Measurements from ENCODE around the gene MSANTD2. TPM values are rescaled to one million over a fixed set of nuclear protein-coding genes. Genes with fewer than 3 reads are reported as not detected.

MSANTD2 gene
- polyA plus RNA-seq, 4 donors = 24.3 to 47.6 (median 33.8) TPM

Other genes starting within 250 kb of the MSANTD2 start
- gene OR8A1, start 230.4 kb downstream of the MSANTD2 start, polyA plus RNA-seq (ENCODE audit: insufficient read length in 4 of 4) = under 1 TPM in 2 of 4 donors, not detected in 2; 0.03 TPM
- gene PANX3, start 189.0 kb downstream of the MSANTD2 start, polyA plus RNA-seq (ENCODE audit: insufficient read length in 4 of 4) = not detected
- 10 to 100 TPM; 25.7 to 42.6 (median 32.0) TPM for gene TBRG1, start 177.5 kb downstream of the MSANTD2 start, polyA plus RNA-seq (ENCODE audit: insufficient read length in 4 of 4)
- 10 to 100 TPM; 28.2 to 35.3 (median 32.1) TPM for gene SIAE, start 126.7 kb downstream of the MSANTD2 start, polyA plus RNA-seq (ENCODE audit: insufficient read length in 4 of 4)
- gene SPA17, start 126.5 kb downstream of the MSANTD2 start, polyA plus RNA-seq (ENCODE audit: insufficient read length in 4 of 4) = 10 to 100 TPM; 18.3 to 24.0 (median 20.2) TPM
- gene NRGN, start 60.5 kb downstream of the MSANTD2 start, polyA plus RNA-seq (ENCODE audit: insufficient read length in 4 of 4) = 10 to 100 TPM; 13.9 to 27.5 (median 20.9) TPM
- 10 to 100 TPM in 1 of 4 donors, 1 to 10 TPM in 3; 5.3 to 10.7 (median 8.7) TPM for gene VSIG2, start 48.2 kb downstream of the MSANTD2 start, polyA plus RNA-seq (ENCODE audit: insufficient read length in 4 of 4)
- gene ESAM, start 38.1 kb downstream of the MSANTD2 start, polyA plus RNA-seq (ENCODE audit: insufficient read length in 4 of 4) = 10 to 100 TPM; 61.9 to 73.2 (median 72.7) TPM
- 10 to 100 TPM; 16.7 to 35.1 (median 26.3) TPM for gene ROBO3, start 65.0 kb upstream of the MSANTD2 start, polyA plus RNA-seq (ENCODE audit: insufficient read length in 4 of 4)
- 10 to 100 TPM; 16.9 to 25.4 (median 19.5) TPM for gene ROBO4, start 97.5 kb upstream of the MSANTD2 start, polyA plus RNA-seq (ENCODE audit: insufficient read length in 4 of 4)
- gene HEPN1, start 118.8 kb upstream of the MSANTD2 start, polyA plus RNA-seq (ENCODE audit: insufficient read length in 4 of 4) = 1 to 10 TPM in 3 of 4 donors, under 1 TPM in 1; 0.71 to 2.0 (median 1.2) TPM
- 1 to 10 TPM; 1.6 to 3.1 (median 2.5) TPM for gene HEPACAM, start 135.6 kb upstream of the MSANTD2 start, polyA plus RNA-seq (ENCODE audit: insufficient read length in 4 of 4)
- gene CCDC15, start 153.8 kb upstream of the MSANTD2 start, polyA plus RNA-seq (ENCODE audit: insufficient read length in 4 of 4) = 1 to 10 TPM; 3.9 to 4.3 (median 4.1) TPM

Measured in left renal cortex interstitium (tissue), 4 donors.